D721Med (cell line): ENCODE results near the gene COLGALT1.

Experiments
- DNase-seq: peaks from one replicate; pipeline ENCODE4 v3.0.0; 2011; ENCODE audit warnings: low spot score; ENCODE audit not compliant: insufficient read length
- FAIRE-seq: peaks from 2 replicates; lab custom pipeline; 2011; peaks lifted over from hg19 to GRCh38; lab: Jason Lieb, UNC
- CTCF ChIP-seq: IDR thresholded peaks from 2 replicates; pipeline ENCODE4 v1.5.1; 2012; ENCODE audit warnings: mild to moderate bottlenecking, control low read depth; ENCODE audit not compliant: insufficient read depth; ENCODE audit errors: missing control alignments

Gene COLGALT1

GRCh38 chr19:17607936-17608335, 52.5 kb downstream of the COLGALT1 start:
- DNase-seq (no peak), FAIRE-seq (no peak)
- TF ChIP-seq CTCF: no peak

GRCh38 chr19:17610384-17610783, 54.9 kb downstream of the COLGALT1 start:
- FAIRE-seq: no peak
- TF ChIP-seq CTCF: no peak

GRCh38 chr19:17611462-17612244, 56.2 kb downstream of the COLGALT1 start:
- DNase-seq (no peak), FAIRE-seq (no peak)
- no peak for TF ChIP-seq CTCF

More at GRCh38 chr19:17610384-17610783, 54.9 kb downstream of the COLGALT1 start:
- DNase-seq: no peak

GRCh38 chr19:17614476-17614875, 59.0 kb downstream of the COLGALT1 start:
- DNase-seq: no peak
- FAIRE-seq: no peak
- TF ChIP-seq CTCF: no peak

- no peak for TF ChIP-seq CTCF
- FAIRE-seq: no peak
- DNase-seq: no peak
Measured at GRCh38 chr19:17615889-17616685, 60.6 kb downstream of the COLGALT1 start.

- DNase-seq (no peak), FAIRE-seq (no peak)
- TF ChIP-seq CTCF: no peak
Measured at GRCh38 chr19:17616686-17616960, 61.2 kb downstream of the COLGALT1 start.
